OCI-LY7 (cell line): ENCODE results near the gene CHST6. TPM values are rescaled to one million over a fixed set of nuclear protein-coding genes. Genes with fewer than 3 reads are reported as not detected.

Source experiments
- BruUV-seq: library from RNA; stranded (reverse); fragments of 400-500 nt; replicated peaks from 2 replicates; lab custom pipeline; 2021; lab: Mats Ljungman, UMichigan
- CTCF ChIA-PET: fragments of 300-600 bp; sonication (Branson Sonifier 250); formaldehyde crosslinking; loops from one replicate; lab custom pipeline; 2022; ENCODE audit warnings: antibody characterized with exemption; ENCODE audit not compliant: unreplicated experiment; lab: Charles Lee
- POLR2A ChIA-PET: fragments of 300-600 bp; sonication (Branson Sonifier 250); formaldehyde crosslinking; loops from one replicate; lab custom pipeline; 2022; ENCODE audit warnings: antibody characterized with exemption; lab: Charles Lee
- DNase-seq: peaks from one replicate; pipeline ENCODE4 v3.0.0-alpha.2; 2015; ENCODE audit warnings: low spot score
- H2AFZ ChIP-seq: fragments of 200-600 bp; sonication (generic), shearing (Covaris generic); 2 replicates; pipeline ENCODE4 v1.6.1; 2014; ENCODE audit warnings: mild to moderate bottlenecking, antibody characterized with exemption, low read length, moderate library complexity
- H3K27ac ChIP-seq: fragments of 200-600 bp; sonication (generic); 2 replicates; pipeline ENCODE4 v1.5.1; 2014; ENCODE audit warnings: mixed run types, low read depth, mild to moderate bottlenecking, moderate library complexity, low read length, inconsistent platforms; ENCODE audit not compliant: poor library complexity, severe bottlenecking
- H3K36me3 ChIP-seq: fragments of 200-600 bp; sonication (generic); 2 replicates; pipeline ENCODE4 v1.6.1; 2014; ENCODE audit warnings: mild to moderate bottlenecking, antibody characterized with exemption, low read length, moderate library complexity, mixed read lengths; ENCODE audit not compliant: insufficient read depth
- H3K4me1 ChIP-seq: fragments of 200-600 bp; sonication (generic); 2 replicates; pipeline ENCODE4 v1.5.1; 2014; ENCODE audit warnings: mild to moderate bottlenecking, low read length; ENCODE audit not compliant: insufficient read depth, poor library complexity, severe bottlenecking
- H3K4me2 ChIP-seq: fragments of 200-600 bp; sonication (generic); 2 replicates; pipeline ENCODE4 v1.6.1; 2014; ENCODE audit warnings: mild to moderate bottlenecking, low read length
- H3K4me3 ChIP-seq: fragments of 200-600 bp; sonication (generic); 2 replicates; pipeline ENCODE4 v1.5.1; 2014; ENCODE audit warnings: mild to moderate bottlenecking, low read depth, low read length; ENCODE audit not compliant: poor library complexity, severe bottlenecking
- H3K79me2 ChIP-seq: fragments of 200-600 bp; sonication (generic); 2 replicates; pipeline ENCODE4 v1.6.1; 2016; ENCODE audit warnings: low read depth, mild to moderate bottlenecking, low read length, moderate library complexity, mixed read lengths; ENCODE audit not compliant: insufficient read depth
- H3K9me2 ChIP-seq: fragments of 200-600 bp; sonication (generic); 2 replicates; pipeline ENCODE4 v1.6.1; 2016; ENCODE audit warnings: mild to moderate bottlenecking, low read length, mixed read lengths; ENCODE audit not compliant: insufficient read depth
- H3K9me3 ChIP-seq: fragments of 200-600 bp; sonication (generic); 2 replicates; pipeline ENCODE4 v1.6.1; 2014; ENCODE audit warnings: mild to moderate bottlenecking, mixed run types, low read length, mixed read lengths
- H4K20me1 ChIP-seq: fragments of 200-600 bp; sonication (generic); 2 replicates; pipeline ENCODE4 v1.6.1; 2014; ENCODE audit warnings: mild to moderate bottlenecking, antibody characterized with exemption, low read length, moderate library complexity, mixed read lengths; ENCODE audit not compliant: insufficient read depth
- CTCF ChIP-seq: fragments of 200-600 bp; sonication (generic); conservative IDR thresholded peaks from 2 replicates; pipeline ENCODE4 v1.5.1; 2014; ENCODE audit warnings: mild to moderate bottlenecking, antibody characterized with exemption, low read length, moderate library complexity, mixed read lengths
- EZH2phosphoT487 ChIP-seq: fragments of 200-600 bp; sonication (generic); IDR thresholded peaks from 2 replicates; pipeline ENCODE4 v1.6.1; 2018; ENCODE audit warnings: low read depth, borderline replicate concordance, mild to moderate bottlenecking, mixed run types, antibody characterized with exemption, low read length, moderate library complexity, mixed read lengths
- intact Hi-C: fragments of 100-400 bp; cut with micrococcal nuclease; formaldehyde crosslinking; loops from one replicate; pipeline ENCODE4 v1.10.0; 2022; ENCODE audit not compliant: unreplicated experiment
- total RNA-seq, 2 experiments: library from RNA; depleted of rRNA in 1 of 2; stranded (reverse); fragments of >200 nt in 1 of 2; shearing (Covaris generic) in 1 of 2; gene quantifications; 2 replicates each; pipeline ENCODE4 v1.2.3, GENCODE V29; 2014 to 2022

The CHST6 gene
- total RNA-seq, 2 experiments from 2014 or later = 0.06 TPM; not detected in 1

GRCh38 chr16:75488322-75488721 is 6.9 kb downstream of the CHST6 start:
- intact Hi-C loops = no loop called here
- no peaks in the 10 kb centered on the region for H3K36me3 ChIP-seq
- H3K9me3 ChIP-seq = no peaks in the 10 kb centered on the region
- no TSS peak for BruUV-seq
- no peaks in the 10 kb centered on the region for H3K9me2 ChIP-seq
- H3K27ac ChIP-seq = no peak overlapping the region
- no peak overlapping the region for H3K4me2 ChIP-seq
- TF ChIP-seq EZH2phosphoT487 = no peak
- TF ChIP-seq CTCF = no peak
- H4K20me1 ChIP-seq = no peaks in the 10 kb centered on the region
- ChIA-PET CTCF (no interaction called here), POLR2A (interaction anchor here (0.5 to 0.7 kb wide), 4 partner anchors 10 to 484 kb away, joined by 3 to 4 read pairs (median 3); no protein-coding TSS in a partner anchor)
- no peaks in the 10 kb centered on the region for H3K79me2 ChIP-seq
- no peak for DNase-seq
- peaks cover 6% of the 10 kb centered on the region for H3K4me1 ChIP-seq
- H3K4me3 ChIP-seq = no peak overlapping the region
- no peak overlapping the region for H2AFZ ChIP-seq

GRCh38 chr16:75486676-75487313 is 8.4 kb downstream of the CHST6 start:
- Histone ChIP-seq H4K20me1 (no peaks in the 10 kb centered on the region), H3K9me3 (no peaks in the 10 kb centered on the region), H3K79me2 (no peaks in the 10 kb centered on the region), H3K36me3 (no peaks in the 10 kb centered on the region), H3K4me1 (peaks cover 6% of the 10 kb centered on the region), H3K27ac (no peak overlapping the region), H3K4me2 (no peak overlapping the region), H3K9me2 (no peaks in the 10 kb centered on the region), H3K4me3 (no peak overlapping the region), H2AFZ (no peak overlapping the region)
- TF ChIP-seq CTCF (no peak), EZH2phosphoT487 (no peak)
- BruUV-seq = no TSS peak
- DNase-seq = no peak
- CTCF ChIA-PET = no interaction called here
- POLR2A ChIA-PET = interaction anchor here (0.9 to 1.4 kb wide), 4 partner anchors 10 to 106 kb away, joined by 3 to 8 read pairs (median 3); no protein-coding TSS in a partner anchor
- intact Hi-C loops = no loop called here

GRCh38 chr16:75486014-75486675 is 9.1 kb downstream of the CHST6 start:
- no peaks in the 10 kb centered on the region for H3K9me3 ChIP-seq
- TF ChIP-seq EZH2phosphoT487 = no peak
- TF ChIP-seq CTCF = no peak
- no TSS peak for BruUV-seq
- intact Hi-C loops = no loop called here
- H3K9me2 ChIP-seq = no peaks in the 10 kb centered on the region
- no peak overlapping the region for H3K4me3 ChIP-seq
- ChIA-PET CTCF (no interaction called here), POLR2A (interaction anchor here (0.9 to 1.4 kb wide), 2 partner anchors 17 to 106 kb away, joined by 3 to 8 read pairs; no protein-coding TSS in a partner anchor)
- no peaks in the 10 kb centered on the region for H4K20me1 ChIP-seq
- DNase-seq = no peak
- no peak overlapping the region for H3K4me2 ChIP-seq
- H3K79me2 ChIP-seq = no peaks in the 10 kb centered on the region
- no peak overlapping the region for H2AFZ ChIP-seq
- no peaks in the 10 kb centered on the region for H3K36me3 ChIP-seq
- peaks cover 6% of the 10 kb centered on the region for H3K4me1 ChIP-seq
- H3K27ac ChIP-seq = no peak overlapping the region
